ENCODE results near the gene ZNF117. TPM values are rescaled to one million over a fixed set of nuclear protein-coding genes. Genes with fewer than 3 reads are reported as not detected.

The ZNF117 gene
- total and polyA plus RNA-seq, 9 of the 15 experiments (the other 6 are each of a cell fraction or from before 2014, with no cell fraction given) = 2.5 to 18.9 (median 14.1) TPM

GRCh38 chr7:65006094-65006992 is 15.5 kb upstream of the ZNF117 start, which contains the start of gene ERV3-1 (continued):
- TF ChIP-seq THRA (IDR thresholded peaks at IDR 0.05) (no peak), ATF6 (CRISPR knock-in tag; IDR thresholded peaks at IDR 0.05) (no peak), CXXC5 (CRISPR knock-in tag; IDR thresholded peaks at IDR 0.05) (peak; percentile 62), ZNF707 (CRISPR knock-in tag; conservative IDR thresholded peaks at IDR 0.05) (no peak), NFE2 (IDR thresholded peaks at IDR 0.05; ENCODE audit: low read depth) (no peak), ZNF561 (CRISPR knock-in tag; conservative IDR thresholded peaks at IDR 0.05) (no peak), PHF21A (IDR thresholded peaks at IDR 0.05; ENCODE audit: borderline replicate concordance, low read depth) (no peak), ATF2 (CRISPR knock-in tag; IDR thresholded peaks at IDR 0.05) (no peak), MTF1 (CRISPR knock-in tag; IDR thresholded peaks at IDR 0.05; ENCODE audit: borderline replicate concordance) (no peak), ZFP91 (CRISPR knock-in tag; IDR thresholded peaks at IDR 0.05) (no peak), GTF2A2 (tag; IDR thresholded peaks at IDR 0.05) (no peak), TSC22D4 (tag; IDR thresholded peaks at IDR 0.05) (no peak), CREBBP (IDR thresholded peaks at IDR 0.05; ENCODE audit: low read depth, low read length) (no peak), ZZZ3 (IDR thresholded peaks at IDR 0.05) (no peak), ELF1 (tag; IDR thresholded peaks at IDR 0.05) (peak; percentile 98), PCBP2 (IDR thresholded peaks at IDR 0.05; ENCODE audit: low read depth, low read length, poor library complexity, severe bottlenecking) (no peak), C11orf30 (IDR thresholded peaks at IDR 0.05; ENCODE audit: low read depth) (no peak), GATA2 (CRISPR knock-in tag; IDR thresholded peaks at IDR 0.05) (no peak), FOXK1 (CRISPR knock-in tag; IDR thresholded peaks at IDR 0.05; ENCODE audit: borderline replicate concordance) (no peak), ZBTB43 (CRISPR knock-in tag; IDR thresholded peaks at IDR 0.05) (no peak), ZNF830 (CRISPR knock-in tag; IDR thresholded peaks at IDR 0.05) (no peak)

Measured in K562 (cell line).